K562 (cell line): ENCODE measurements around the gene PLA2G15.

ENCODE experiments used
- CEBPB ChIP-seq: fragments of 450-650 bp; IDR thresholded peaks from 2 replicates; pipeline ENCODE4 v1.6.1; 2016; ENCODE audit warnings: missing genetic modification characterization, missing compliant biosample characterization
- CHD2 ChIP-seq: IDR thresholded peaks from 2 replicates; pipeline ENCODE4 v1.6.1; 2011; ENCODE audit warnings: low read depth, low read length
- HDAC6 ChIP-seq: IDR thresholded peaks from 2 replicates; pipeline ENCODE4 v1.6.1; 2012; ENCODE audit warnings: low read depth, mild to moderate bottlenecking, control low read depth, inconsistent platforms, low read length, moderate library complexity
- KAT8 ChIP-seq: fragments of 450-650 bp; IDR thresholded peaks from 2 replicates; pipeline ENCODE4 v1.6.1; 2016; ENCODE audit warnings: low read depth, mild to moderate bottlenecking
- PHF8 ChIP-seq: fragments of 200-600 bp; sonication (generic); IDR thresholded peaks from 2 replicates; pipeline ENCODE4 v1.6.1; 2012; ENCODE audit warnings: mixed run types, mild to moderate bottlenecking, inconsistent platforms, low read length, moderate library complexity, borderline replicate concordance
- ZNF217 ChIP-seq: sonication (generic); formaldehyde crosslinking; IDR thresholded peaks from 2 replicates; pipeline ENCODE4 v1.8.0; 2022; ENCODE audit warnings: mild to moderate bottlenecking, missing genetic modification reagents
- ZNF668 ChIP-seq: fragments of 250-450 bp; sonication (Bioruptor Pico); IDR thresholded peaks from 2 replicates; pipeline ENCODE4 v1.8.0; 2022; ENCODE audit warnings: mild to moderate bottlenecking, inconsistent platforms
- TF ChIP-seq, protein P1 (sequence below): fragments of 450-650 bp; IDR thresholded peaks from 2 replicates; pipeline ENCODE4 v1.6.1; 2018; ENCODE audit not compliant: partially characterized antibody
- TF ChIP-seq, protein P2 (sequence below): fragments of 450-650 bp; IDR thresholded peaks from 2 replicates; pipeline ENCODE4 v1.6.1; 2016; ENCODE audit warnings: mild to moderate bottlenecking, moderate library complexity
- TF ChIP-seq, protein P3 (sequence below), 2 experiments: fragments of 450-650 bp; formaldehyde crosslinking in 1 of 2; IDR thresholded peaks; 2 replicates each; pipeline versions ENCODE4 v1.4.0 to v1.6.1; 2014 to 2020; ENCODE audit warnings: mild to moderate bottlenecking in 2 of 2, borderline replicate concordance in 1 of 2, low read depth in 1 of 2

GRCh38 chr16:68274441-68274840 is 29.3 kb downstream of the PLA2G15 start:
- TF ChIP-seq KAT8 (no peak), CHD2 (no peak), ZNF668 (CRISPR knock-in tag) (no peak), CEBPB (tag) (no peak), PHF8 (no peak), HDAC6 (no peak), ZNF217 (CRISPR knock-in tag) (no peak)
- TF ChIP-seq, protein P1, sequence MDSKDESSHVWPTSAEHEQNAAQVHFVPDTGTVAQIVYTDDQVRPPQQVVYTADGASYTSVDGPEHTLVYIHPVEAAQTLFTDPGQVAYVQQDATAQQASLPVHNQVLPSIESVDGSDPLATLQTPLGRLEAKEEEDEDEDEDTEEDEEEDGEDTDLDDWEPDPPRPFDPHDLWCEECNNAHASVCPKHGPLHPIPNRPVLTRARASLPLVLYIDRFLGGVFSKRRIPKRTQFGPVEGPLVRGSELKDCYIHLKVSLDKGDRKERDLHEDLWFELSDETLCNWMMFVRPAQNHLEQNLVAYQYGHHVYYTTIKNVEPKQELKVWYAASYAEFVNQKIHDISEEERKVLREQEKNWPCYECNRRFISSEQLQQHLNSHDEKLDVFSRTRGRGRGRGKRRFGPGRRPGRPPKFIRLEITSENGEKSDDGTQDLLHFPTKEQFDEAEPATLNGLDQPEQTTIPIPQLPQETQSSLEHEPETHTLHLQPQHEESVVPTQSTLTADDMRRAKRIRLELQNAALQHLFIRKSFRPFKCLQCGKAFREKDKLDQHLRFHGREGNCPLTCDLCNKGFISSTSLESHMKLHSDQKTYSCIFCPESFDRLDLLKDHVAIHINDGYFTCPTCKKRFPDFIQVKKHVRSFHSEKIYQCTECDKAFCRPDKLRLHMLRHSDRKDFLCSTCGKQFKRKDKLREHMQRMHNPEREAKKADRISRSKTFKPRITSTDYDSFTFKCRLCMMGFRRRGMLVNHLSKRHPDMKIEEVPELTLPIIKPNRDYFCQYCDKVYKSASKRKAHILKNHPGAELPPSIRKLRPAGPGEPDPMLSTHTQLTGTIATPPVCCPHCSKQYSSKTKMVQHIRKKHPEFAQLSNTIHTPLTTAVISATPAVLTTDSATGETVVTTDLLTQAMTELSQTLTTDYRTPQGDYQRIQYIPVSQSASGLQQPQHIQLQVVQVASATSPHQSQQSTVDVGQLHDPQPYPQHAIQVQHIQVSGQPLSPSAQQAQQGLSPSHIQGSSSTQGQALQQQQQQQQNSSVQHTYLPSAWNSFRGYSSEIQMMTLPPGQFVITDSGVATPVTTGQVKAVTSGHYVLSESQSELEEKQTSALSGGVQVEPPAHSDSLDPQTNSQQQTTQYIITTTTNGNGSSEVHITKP: no peak
- TF ChIP-seq, protein P2, sequence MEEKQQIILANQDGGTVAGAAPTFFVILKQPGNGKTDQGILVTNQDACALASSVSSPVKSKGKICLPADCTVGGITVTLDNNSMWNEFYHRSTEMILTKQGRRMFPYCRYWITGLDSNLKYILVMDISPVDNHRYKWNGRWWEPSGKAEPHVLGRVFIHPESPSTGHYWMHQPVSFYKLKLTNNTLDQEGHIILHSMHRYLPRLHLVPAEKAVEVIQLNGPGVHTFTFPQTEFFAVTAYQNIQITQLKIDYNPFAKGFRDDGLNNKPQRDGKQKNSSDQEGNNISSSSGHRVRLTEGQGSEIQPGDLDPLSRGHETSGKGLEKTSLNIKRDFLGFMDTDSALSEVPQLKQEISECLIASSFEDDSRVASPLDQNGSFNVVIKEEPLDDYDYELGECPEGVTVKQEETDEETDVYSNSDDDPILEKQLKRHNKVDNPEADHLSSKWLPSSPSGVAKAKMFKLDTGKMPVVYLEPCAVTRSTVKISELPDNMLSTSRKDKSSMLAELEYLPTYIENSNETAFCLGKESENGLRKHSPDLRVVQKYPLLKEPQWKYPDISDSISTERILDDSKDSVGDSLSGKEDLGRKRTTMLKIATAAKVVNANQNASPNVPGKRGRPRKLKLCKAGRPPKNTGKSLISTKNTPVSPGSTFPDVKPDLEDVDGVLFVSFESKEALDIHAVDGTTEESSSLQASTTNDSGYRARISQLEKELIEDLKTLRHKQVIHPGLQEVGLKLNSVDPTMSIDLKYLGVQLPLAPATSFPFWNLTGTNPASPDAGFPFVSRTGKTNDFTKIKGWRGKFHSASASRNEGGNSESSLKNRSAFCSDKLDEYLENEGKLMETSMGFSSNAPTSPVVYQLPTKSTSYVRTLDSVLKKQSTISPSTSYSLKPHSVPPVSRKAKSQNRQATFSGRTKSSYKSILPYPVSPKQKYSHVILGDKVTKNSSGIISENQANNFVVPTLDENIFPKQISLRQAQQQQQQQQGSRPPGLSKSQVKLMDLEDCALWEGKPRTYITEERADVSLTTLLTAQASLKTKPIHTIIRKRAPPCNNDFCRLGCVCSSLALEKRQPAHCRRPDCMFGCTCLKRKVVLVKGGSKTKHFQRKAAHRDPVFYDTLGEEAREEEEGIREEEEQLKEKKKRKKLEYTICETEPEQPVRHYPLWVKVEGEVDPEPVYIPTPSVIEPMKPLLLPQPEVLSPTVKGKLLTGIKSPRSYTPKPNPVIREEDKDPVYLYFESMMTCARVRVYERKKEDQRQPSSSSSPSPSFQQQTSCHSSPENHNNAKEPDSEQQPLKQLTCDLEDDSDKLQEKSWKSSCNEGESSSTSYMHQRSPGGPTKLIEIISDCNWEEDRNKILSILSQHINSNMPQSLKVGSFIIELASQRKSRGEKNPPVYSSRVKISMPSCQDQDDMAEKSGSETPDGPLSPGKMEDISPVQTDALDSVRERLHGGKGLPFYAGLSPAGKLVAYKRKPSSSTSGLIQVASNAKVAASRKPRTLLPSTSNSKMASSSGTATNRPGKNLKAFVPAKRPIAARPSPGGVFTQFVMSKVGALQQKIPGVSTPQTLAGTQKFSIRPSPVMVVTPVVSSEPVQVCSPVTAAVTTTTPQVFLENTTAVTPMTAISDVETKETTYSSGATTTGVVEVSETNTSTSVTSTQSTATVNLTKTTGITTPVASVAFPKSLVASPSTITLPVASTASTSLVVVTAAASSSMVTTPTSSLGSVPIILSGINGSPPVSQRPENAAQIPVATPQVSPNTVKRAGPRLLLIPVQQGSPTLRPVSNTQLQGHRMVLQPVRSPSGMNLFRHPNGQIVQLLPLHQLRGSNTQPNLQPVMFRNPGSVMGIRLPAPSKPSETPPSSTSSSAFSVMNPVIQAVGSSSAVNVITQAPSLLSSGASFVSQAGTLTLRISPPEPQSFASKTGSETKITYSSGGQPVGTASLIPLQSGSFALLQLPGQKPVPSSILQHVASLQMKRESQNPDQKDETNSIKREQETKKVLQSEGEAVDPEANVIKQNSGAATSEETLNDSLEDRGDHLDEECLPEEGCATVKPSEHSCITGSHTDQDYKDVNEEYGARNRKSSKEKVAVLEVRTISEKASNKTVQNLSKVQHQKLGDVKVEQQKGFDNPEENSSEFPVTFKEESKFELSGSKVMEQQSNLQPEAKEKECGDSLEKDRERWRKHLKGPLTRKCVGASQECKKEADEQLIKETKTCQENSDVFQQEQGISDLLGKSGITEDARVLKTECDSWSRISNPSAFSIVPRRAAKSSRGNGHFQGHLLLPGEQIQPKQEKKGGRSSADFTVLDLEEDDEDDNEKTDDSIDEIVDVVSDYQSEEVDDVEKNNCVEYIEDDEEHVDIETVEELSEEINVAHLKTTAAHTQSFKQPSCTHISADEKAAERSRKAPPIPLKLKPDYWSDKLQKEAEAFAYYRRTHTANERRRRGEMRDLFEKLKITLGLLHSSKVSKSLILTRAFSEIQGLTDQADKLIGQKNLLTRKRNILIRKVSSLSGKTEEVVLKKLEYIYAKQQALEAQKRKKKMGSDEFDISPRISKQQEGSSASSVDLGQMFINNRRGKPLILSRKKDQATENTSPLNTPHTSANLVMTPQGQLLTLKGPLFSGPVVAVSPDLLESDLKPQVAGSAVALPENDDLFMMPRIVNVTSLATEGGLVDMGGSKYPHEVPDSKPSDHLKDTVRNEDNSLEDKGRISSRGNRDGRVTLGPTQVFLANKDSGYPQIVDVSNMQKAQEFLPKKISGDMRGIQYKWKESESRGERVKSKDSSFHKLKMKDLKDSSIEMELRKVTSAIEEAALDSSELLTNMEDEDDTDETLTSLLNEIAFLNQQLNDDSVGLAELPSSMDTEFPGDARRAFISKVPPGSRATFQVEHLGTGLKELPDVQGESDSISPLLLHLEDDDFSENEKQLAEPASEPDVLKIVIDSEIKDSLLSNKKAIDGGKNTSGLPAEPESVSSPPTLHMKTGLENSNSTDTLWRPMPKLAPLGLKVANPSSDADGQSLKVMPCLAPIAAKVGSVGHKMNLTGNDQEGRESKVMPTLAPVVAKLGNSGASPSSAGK: no peak
- TF ChIP-seq, protein P3, sequence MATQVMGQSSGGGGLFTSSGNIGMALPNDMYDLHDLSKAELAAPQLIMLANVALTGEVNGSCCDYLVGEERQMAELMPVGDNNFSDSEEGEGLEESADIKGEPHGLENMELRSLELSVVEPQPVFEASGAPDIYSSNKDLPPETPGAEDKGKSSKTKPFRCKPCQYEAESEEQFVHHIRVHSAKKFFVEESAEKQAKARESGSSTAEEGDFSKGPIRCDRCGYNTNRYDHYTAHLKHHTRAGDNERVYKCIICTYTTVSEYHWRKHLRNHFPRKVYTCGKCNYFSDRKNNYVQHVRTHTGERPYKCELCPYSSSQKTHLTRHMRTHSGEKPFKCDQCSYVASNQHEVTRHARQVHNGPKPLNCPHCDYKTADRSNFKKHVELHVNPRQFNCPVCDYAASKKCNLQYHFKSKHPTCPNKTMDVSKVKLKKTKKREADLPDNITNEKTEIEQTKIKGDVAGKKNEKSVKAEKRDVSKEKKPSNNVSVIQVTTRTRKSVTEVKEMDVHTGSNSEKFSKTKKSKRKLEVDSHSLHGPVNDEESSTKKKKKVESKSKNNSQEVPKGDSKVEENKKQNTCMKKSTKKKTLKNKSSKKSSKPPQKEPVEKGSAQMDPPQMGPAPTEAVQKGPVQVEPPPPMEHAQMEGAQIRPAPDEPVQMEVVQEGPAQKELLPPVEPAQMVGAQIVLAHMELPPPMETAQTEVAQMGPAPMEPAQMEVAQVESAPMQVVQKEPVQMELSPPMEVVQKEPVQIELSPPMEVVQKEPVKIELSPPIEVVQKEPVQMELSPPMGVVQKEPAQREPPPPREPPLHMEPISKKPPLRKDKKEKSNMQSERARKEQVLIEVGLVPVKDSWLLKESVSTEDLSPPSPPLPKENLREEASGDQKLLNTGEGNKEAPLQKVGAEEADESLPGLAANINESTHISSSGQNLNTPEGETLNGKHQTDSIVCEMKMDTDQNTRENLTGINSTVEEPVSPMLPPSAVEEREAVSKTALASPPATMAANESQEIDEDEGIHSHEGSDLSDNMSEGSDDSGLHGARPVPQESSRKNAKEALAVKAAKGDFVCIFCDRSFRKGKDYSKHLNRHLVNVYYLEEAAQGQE (IDR thresholded peaks at IDR 0.05; ENCODE audit: borderline replicate concordance): no peak
- TF ChIP-seq, protein P3 (CRISPR knock-in tag; IDR thresholded peaks at IDR 0.05; ENCODE audit: low read depth): no peak
